Activated CD8-positive, alpha-beta memory T cell treated with anti-CD3 and anti-CD28 coated beads for 36 hours (primary cell): Measurements from ENCODE around the gene CACNG6. TPM values are rescaled to one million over a fixed set of nuclear protein-coding genes. Genes with fewer than 3 reads are reported as not detected.

Experiments used
- CTCF ChIA-PET: fragments of 350-600 bp; sonication (Branson Sonifier 250); formaldehyde crosslinking; loops from one replicate; lab custom pipeline; 2021; ENCODE audit warnings: antibody characterized with exemption; lab: Charles Lee
- POLR2A ChIA-PET: fragments of 350-600 bp; sonication (Branson Sonifier 250); formaldehyde crosslinking; loops from one replicate; lab custom pipeline; 2021; ENCODE audit warnings: antibody characterized with exemption; lab: Charles Lee
- total RNA-seq, 2 experiments: library from RNA; stranded (reverse); gene quantifications; one replicate each; pipeline ENCODE4 v1.2.3, GENCODE V29; 2021

Gene CACNG6
- total RNA-seq, 2 experiments from 2014 or later: not detected

DNA sequence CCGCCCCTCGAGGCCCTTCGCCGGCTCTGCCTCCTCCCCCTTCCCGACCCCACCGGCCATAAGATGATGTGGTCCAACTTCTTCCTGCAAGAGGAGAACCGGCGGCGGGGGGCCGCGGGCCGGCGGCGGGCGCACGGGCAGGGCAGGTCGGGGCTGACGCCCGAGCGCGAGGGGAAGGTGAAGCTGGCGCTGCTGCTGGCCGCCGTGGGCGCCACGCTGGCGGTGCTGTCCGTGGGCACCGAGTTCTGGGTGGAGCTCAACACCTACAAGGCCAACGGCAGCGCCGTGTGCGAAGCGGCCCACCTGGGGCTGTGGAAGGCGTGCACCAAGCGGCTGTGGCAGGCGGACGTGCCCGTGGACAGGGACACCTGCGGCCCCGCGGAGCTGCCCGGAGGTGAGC is 1.4 kb downstream of the CACNG6 start:
- ChIA-PET CTCF (no interaction called here), POLR2A (no interaction called here)

DNA sequence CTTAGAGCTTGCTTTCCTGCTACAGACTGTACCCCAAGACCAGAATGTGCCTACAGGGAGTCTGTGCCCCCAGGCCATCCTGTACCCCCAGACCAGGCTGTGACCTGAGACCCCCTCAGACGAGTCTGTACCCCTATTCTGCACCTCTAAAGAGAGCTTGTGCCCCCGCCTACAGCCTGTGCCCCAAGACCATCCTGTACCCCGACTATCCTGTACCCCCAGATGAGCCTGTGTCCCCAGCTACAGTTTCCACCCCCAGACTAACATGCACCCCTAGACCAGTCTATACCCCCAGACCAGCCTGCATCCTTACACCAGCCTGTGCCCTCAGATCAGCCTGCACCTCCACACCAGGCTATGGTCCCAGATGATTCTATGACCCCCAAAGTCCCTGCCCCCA is 2.0 kb downstream of the CACNG6 start:
- ChIA-PET POLR2A (no interaction called here), CTCF (no interaction called here)

DNA sequence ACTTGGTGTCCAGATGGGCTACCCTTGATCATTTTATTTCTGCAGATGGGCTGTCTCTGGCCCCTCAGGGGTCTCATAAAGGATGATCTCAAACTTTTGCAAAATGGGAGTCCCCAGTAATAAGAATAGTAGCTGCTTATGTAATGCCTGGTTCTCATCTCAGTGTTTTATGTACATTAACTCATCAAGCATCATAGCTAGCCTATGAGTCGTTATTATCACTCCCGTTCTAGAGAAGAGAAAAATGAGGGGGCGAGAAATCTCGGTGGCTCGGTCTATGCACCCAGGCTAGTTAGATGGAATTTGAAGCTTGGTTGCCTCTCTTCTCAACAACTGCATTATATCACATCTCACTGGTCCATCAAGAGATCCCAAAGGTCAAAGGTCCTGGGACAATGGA is 3.4 kb downstream of the CACNG6 start:
- ChIA-PET CTCF (no interaction called here), POLR2A (no interaction called here)

DNA sequence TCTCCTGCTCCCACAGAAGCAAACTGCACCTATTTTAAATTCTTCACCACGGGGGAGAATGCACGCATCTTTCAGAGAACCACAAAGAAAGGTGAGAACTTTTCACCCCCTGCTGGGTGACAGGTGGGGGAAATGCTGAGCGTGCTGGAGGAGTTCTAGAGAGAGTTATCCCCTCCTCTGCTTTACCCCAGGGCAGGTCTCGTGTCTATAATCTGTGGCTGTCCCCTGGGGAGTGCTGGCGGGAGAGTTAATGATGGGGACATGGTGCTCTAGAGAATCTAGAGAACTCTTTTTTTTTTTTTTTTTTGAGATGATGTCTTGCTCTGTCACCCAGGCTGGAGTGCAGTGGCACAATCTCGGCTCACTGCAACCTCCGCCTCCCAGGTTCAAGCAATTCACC is 6.8 kb downstream of the CACNG6 start:
- CTCF ChIA-PET: no interaction called here
- POLR2A ChIA-PET: no interaction called here

DNA sequence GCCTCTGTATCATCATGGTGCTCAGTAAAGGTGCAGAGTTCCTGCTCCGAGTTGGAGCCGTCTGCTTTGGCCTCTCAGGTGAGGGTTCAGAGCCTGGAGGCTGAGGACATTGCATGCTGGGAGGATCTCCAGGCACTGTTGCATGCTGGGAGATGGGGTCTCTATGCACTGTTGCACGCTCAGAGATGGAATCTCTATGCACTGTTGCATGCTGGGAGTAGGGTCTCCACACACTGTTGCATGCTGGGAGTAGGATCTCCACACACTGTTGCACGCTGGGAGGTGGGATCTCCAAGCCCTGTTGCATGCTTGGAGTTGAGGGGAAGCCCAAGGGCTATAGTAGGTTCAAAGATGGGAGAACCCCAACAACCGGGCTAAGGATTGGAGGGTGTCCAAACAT is 8.3 kb downstream of the CACNG6 start:
- CTCF ChIA-PET: no interaction called here
- POLR2A ChIA-PET: no interaction called here

DNA sequence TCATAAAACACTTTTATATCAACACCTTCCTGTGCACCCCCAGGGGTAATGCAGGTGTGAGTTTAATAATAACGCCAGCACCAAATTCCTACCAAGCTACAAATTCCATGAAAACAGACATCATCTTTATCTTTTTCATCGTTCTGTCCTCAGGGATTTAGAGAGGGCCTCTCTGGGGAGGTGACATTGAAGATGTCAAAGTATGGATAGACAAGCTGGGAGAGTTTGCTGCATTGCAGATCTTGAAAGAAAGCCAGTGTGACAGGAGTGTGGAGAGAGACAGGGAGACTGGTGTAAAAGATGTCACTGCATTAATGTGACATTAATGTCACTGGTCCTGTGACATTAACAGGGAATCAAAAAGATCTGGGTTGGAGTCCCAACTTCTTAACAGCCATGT is 10.1 kb downstream of the CACNG6 start:
- ChIA-PET CTCF (no interaction called here), POLR2A (interaction anchor here (0.6 kb wide), 1 partner anchor 22 kb away, joined by 3 read pairs; no protein-coding TSS in a partner anchor)

DNA sequence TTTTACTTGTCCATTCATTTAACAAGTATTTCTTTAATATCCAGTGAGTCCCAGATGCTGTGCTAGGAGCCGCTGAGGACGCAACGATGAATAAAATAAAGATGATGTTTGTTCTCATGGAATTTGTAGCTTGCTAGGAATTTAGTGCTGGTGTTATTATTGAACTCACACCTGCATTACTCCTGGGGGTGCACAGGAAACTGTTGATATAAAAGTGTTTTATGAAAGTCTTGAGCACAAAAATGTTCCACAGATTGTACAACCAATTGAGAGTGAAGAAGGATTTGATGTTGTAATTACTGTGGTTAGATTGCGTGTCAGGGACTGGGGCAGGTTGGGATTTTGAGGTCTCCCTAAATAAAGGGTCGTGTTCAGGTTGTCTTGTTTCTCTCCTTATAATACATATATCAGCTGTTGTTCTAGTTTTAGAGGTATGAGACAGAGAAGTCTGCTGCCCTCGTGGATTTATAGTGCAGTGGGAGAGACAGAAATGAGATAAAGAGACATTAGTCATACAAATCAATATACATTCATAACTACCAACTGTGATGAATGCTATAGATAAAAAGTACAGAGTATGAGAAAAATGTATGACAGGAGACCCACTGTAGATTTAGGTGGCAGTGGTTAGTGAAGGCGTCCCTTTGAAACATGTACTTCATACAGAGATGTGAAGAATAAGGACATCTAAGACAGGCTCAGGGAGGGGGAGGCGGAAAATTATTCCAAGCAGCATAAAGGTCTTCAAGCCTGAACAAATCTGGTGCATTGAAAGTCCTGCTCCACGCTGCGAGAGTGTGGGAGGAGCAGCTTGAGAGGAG is 11.3 kb downstream of the CACNG6 start:
- ChIA-PET CTCF (no interaction called here), POLR2A (no interaction called here)

DNA sequence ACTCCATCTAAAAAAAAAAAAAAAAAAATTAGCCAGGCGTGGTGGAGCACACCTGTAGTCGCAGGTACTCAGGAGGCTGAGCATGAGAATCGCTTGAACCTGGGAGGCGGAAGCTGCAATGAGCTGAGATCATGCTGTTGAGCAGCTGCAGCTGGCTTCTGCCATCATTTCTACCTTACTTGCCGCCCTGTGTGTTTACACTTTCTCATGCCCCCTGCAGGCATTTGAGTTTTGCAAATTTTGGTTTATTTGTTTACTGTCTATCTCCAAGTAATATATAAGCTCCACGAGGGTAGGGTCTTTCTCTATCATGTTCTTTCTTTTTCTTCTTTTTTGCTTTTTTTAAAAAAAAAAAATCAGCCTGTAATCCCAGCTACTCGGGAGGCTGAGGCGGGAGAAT is 18.0 kb downstream of the CACNG6 start:
- CTCF ChIA-PET: no interaction called here
- POLR2A ChIA-PET: no interaction called here

DNA sequence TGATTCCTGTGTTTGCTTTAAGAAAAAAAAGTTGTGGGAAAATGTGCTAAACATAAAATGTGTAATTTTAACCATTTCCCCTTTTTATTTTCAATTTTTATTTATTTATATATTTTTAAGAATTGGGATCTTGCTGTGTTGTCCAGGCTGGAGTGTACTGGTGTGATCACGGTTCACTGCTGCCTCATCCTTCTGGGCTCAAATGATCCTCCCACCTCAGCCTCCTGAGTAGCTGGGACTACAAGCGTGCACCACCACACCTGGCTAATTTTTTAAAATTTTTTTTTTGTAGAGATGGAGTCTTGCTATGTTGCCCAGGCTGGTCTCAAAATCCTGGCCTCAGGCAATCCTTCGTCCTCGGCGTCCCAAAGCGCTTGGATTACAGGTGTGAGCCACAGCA is 19.0 kb downstream of the CACNG6 start:
- ChIA-PET POLR2A (no interaction called here), CTCF (interaction anchor here (0.7 kb wide), 1 partner anchor 13 kb away, joined by 3 read pairs; no protein-coding TSS in a partner anchor)

DNA sequence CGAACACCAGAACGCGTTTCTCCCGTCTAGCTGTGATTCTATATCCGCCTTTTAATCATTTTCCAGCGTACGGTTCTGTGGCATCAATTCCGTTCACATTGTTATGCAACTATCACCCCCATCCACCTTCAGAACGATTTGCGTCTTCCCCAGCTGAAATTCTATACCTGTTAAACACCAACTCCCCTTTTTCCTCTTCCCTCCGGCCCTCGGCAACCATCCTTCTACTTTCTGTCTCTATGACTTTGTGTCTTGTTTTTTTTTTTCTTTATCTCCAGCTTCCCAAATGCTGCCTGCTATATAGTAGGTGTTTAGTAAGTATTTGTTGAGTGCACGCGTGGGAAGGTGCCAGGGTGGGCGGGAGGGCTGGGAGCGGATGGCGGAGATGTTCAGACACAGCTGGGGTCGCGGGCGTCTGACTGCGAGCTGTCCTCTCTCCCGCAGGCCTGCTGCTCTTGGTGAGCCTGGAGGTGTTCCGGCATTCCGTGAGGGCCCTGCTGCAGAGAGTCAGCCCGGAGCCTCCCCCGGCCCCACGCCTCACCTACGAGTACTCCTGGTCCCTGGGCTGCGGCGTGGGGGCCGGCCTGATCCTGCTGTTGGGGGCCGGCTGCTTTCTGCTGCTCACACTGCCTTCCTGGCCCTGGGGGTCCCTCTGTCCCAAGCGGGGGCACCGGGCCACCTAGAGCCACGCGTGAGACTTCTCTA is 20.2 kb downstream of the CACNG6 start:
- CTCF ChIA-PET: no interaction called here
- POLR2A ChIA-PET: no interaction called here

DNA sequence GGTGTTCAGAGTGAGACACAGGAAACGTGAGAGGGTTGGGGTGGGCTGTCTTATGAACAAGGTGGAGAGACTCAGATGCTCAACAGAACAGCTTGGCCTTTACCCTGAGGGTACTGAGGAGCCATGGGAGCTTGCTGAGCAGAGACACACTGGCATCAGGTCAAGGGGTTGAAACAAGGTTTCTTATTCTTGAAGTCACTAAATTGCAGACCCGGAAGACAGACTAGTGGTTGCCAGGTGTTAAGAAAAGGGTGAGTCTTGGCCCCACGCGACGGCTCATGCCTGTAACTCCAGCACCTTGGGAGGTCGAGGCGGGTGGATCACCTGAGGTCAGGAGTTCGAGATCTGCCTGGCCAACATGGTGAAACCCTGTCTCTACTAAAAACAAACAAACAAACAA is 22.4 kb downstream of the CACNG6 start:
- ChIA-PET CTCF (no interaction called here), POLR2A (no interaction called here)

DNA sequence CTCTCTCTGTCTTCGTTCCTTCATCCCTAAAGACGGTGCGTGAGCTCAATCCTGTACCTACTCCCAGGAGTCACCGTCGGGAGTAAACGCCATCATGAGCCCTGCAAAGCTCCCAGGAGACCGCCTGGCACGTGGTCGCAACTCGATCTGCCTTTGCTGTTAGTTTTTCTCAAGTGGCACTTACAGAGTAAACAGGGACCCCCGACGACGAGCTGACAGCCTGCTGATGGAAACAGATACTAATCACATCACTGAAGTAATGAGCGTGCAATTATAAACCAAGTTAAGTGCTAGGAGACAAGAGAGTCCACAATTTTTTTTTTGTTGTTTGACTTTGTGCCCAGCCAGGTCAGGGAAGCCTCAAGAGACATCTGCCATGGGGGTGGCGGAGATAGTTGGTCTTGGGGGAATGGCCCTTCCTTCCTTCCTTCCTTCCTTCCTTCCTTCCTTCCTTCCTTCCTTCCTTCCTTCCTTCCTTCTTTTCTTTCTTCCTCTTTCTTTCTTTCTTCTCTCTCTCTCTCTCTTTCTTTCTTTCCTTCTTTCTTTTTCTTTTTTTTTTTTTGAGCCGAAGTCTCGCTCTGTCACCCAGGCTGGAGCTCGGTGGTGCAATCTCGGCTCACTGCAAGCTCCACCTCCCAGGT is 23.6 kb downstream of the CACNG6 start:
- CTCF ChIA-PET: interaction anchor here (0.7 to 1.4 kb wide), 3 partner anchors 9 to 37 kb away, joined by 3 read pairs; no protein-coding TSS in a partner anchor
- POLR2A ChIA-PET: no interaction called here

DNA sequence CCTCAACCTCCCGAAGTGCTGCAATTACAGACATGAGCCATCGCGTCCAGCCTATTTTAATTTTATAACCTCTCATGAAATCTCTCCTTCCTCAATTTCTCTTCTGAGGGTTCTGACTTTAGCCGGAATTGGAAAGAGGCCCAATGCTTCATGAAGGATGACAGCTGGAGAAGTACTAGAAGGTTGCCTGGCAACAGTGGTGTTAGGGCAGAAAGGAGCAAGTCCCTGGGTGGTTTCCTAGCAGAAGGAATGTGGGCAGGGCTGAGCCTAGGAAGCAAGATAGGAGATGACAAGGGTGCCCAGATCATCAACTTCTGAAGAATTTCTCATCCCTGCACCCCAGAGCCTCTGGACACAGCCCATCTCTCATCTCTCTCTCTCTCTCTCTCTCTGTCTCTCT is 25.8 kb downstream of the CACNG6 start:
- ChIA-PET CTCF (no interaction called here), POLR2A (no interaction called here)

DNA sequence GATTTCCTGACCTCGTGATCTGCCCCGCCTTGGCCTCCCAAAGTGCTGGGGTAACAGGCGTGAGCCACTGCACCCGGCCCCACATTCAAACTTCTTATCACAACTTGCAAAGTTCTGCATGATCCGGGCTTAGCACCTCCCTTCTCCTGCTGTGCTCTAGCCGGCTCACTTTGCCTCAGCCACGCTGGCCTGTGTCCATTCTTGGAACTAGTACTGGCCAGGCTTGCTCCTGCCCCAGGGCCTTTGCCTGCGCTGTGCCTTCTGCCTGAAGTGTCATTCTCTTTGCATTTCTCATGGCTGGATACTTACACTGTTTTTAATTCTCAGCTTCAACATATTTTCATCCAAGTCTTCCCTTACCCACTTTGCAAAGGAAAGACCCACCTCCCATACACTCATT is 29.9 kb downstream of the CACNG6 start:
- ChIA-PET CTCF (interaction anchor here (0.6 kb wide), 1 partner anchor 8 kb away, joined by 3 read pairs; no protein-coding TSS in a partner anchor), POLR2A (no interaction called here)

DNA sequence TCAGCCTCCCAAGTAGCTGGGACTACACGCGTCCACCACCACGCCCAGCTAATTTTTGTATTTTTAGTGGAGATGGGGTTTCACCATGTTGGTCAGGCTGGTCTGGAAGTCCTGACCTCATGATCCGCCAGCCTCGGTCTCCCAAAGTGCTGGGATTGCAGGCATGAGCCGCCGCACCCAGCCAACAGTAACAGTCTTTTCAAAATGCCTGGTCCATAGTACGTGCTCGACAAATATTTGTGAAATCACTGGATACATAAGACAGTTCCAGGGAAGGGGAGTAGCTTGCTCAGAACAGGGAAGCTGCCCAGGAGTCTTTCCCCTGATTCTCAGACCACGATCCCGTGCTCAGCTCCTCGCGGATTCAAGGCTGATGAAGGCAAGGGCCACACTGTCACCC is 30.5 kb downstream of the CACNG6 start:
- ChIA-PET CTCF (no interaction called here), POLR2A (no interaction called here)

DNA sequence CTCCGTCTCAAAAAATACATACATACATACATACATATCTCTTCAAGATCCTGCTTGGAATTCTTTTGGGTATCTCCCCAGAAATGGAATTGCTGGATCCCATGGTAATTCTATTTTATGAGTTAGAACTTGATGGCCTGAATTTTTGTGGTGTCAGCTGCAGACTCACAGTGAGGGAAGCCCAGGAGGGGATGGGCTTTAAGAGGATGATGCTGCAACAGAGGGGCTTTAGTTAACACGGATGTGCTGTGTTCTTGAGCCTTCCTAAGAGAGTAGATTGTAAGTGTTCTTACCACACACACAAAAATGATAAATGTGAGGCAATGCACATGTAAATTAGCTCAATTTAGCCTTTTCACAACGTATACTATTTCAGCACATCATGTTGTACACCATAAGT is 31.8 kb downstream of the CACNG6 start:
- ChIA-PET CTCF (interaction anchor here (0.6 to 3.4 kb wide), 9 partner anchors 12 to 231 kb away, joined by 3 to 21 read pairs (median 3); partner anchors contain the start of gene CACNG7), POLR2A (interaction anchor here (0.5 kb wide), 1 partner anchor 10 kb away, joined by 7 read pairs; no protein-coding TSS in a partner anchor)

DNA sequence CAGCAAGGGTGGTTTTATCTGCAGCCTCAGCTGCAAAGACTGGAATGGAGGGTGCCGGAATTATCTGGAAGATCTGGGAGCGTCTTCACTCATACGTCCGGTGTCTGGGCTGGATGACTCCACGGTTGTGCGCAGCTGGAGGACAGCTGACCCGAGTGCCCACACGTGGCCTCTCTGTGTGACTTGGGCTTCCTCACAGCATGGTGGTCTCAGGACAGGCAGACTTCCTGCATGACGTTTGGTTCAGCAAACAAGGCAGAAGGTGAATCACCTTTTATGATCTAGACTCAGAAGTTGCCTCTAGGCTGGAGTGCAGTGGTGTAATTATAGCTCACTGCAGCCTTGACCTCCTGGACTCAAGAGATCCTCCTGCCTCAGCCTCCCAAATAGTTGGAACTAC is 33.2 kb downstream of the CACNG6 start:
- ChIA-PET CTCF (interaction anchor here (0.7 to 3.4 kb wide), 10 partner anchors 21 to 1016 kb away, joined by 3 to 21 read pairs (median 6); partner anchors contain the start of gene CACNG7), POLR2A (no interaction called here)

DNA sequence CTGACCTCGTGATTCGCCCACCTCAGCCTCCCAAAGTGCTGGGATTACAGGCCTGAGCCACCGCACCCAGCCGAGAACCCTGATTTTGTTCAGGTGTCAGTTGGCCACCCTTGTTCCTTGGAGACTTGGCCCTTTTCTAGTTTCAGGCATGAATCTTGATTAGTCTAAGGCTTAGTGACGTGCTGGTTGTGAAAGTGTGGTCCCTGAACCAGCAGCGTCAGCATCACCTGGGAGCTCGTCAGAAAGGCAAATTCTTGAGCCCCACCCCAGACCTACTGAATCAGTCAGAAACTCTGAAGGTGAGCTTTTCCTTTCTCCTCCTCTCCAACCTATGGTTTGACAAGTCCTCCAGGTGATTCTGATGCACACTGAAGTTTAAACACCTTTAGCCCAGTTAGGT is 35.2 kb downstream of the CACNG6 start:
- POLR2A ChIA-PET: no interaction called here
- CTCF ChIA-PET: interaction anchor here (0.7 to 1.0 kb wide), 2 partner anchors 186 to 234 kb away, joined by 3 to 4 read pairs; no protein-coding TSS in a partner anchor

DNA sequence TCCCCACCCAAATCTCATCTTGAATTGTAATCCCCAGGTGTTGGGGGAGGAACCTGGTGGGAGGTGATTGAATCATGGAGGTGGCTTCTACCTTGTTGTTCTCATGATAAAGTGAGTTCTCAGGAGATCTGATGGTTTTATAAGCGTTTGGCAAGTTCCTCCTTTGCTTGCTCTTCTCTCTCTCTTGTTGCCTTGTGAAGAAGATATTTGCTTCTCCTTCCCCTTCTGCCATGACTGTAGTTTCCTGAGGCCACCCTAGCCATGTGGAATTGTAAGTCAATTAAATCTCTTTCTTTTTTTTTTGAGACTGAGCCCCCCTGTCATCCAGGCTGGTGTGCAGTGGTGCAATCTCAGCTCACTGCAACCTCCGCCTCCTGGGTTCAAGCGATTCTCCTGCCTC is 37.9 kb downstream of the CACNG6 start:
- CTCF ChIA-PET: interaction anchor here (0.6 to 1.7 kb wide), 7 partner anchors 10 to 274 kb away, joined by 3 to 8 read pairs (median 5); no protein-coding TSS in a partner anchor
- POLR2A ChIA-PET: no interaction called here
